Measurements from ENCODE around the gene CROCC2. TPM values are rescaled to one million over a fixed set of nuclear protein-coding genes. Genes with fewer than 3 reads are reported as not detected.

CROCC2 gene
- total and polyA plus RNA-seq, 2 of the 13 experiments (the other 11 are each of a cell fraction or from before 2014, with no cell fraction given) = not detected

DNA sequence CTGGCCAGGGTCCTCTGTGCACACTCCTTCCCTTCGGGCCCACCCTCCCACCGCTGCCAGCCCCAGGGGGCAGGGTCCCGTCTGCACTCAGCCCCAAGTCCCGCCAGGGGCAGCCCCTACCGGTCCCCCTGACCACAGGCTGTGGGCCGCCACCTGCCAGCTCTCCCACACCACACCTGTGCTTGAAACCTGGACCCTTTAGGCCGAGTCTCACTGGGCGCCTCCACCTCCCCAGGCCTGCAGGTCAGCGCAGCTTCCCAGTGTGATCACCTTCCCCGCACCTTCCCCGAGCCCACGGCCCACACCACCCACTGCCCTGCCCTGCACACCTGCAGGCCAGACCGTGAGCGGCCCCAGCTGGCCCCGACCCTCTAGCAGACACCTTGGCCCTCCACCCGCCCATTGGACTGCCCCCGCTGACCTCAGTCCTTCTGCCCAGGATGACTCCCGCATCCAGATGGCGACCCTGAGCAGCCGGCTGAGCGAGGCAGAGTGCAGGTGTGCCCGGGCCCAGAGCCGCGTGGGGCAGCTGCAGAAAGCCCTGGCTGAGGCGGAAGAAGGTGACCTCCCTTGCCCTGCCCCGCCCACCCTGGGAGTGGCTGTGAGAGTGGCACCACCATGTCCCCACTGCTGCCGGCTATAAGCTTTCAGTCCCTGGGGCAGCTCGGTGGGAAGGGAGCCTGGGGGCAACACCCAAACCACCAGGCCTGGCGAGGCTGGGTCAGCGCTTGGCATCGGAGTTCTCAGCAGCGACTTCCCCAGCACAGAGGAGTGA, 61.0 kb downstream of the CROCC2 start (continued):
- no peak for TF ChIP-seq TSC22D2 (CRISPR knock-in tag; IDR thresholded peaks at IDR 0.05; ENCODE audit: borderline replicate concordance)
- TF ChIP-seq ZNF670 (CRISPR knock-in tag; IDR thresholded peaks at IDR 0.05; ENCODE audit: borderline replicate concordance) = no peak
- TF ChIP-seq MTA1 (CRISPR knock-in tag; IDR thresholded peaks at IDR 0.05; ENCODE audit: borderline replicate concordance) = peak; percentile 63; the same call in 1 of the 2 replicates
- TF ChIP-seq ETV5 (CRISPR knock-in tag; IDR thresholded peaks at IDR 0.05; ENCODE audit: borderline replicate concordance) = no peak
- TF ChIP-seq ZNF607 (CRISPR knock-in tag; IDR thresholded peaks at IDR 0.05; ENCODE audit: borderline replicate concordance) = no peak
- TF ChIP-seq ZNF709 (CRISPR knock-in tag; IDR thresholded peaks at IDR 0.05) = no peak
- TF ChIP-seq CREM (IDR thresholded peaks at IDR 0.05) = no peak
- no peak for TF ChIP-seq CREM (CRISPR knock-in tag; IDR thresholded peaks at IDR 0.05)
- TF ChIP-seq KDM1A (CRISPR knock-in tag; IDR thresholded peaks at IDR 0.05) = no peak
- TF ChIP-seq, protein P1, sequence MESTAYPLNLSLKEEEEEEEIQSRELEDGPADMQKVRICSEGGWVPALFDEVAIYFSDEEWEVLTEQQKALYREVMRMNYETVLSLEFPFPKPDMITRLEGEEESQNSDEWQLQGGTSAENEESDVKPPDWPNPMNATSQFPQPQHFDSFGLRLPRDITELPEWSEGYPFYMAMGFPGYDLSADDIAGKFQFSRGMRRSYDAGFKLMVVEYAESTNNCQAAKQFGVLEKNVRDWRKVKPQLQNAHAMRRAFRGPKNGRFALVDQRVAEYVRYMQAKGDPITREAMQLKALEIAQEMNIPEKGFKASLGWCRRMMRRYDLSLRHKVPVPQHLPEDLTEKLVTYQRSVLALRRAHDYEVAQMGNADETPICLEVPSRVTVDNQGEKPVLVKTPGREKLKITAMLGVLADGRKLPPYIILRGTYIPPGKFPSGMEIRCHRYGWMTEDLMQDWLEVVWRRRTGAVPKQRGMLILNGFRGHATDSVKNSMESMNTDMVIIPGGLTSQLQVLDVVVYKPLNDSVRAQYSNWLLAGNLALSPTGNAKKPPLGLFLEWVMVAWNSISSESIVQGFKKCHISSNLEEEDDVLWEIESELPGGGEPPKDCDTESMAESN (CRISPR knock-in tag; conservative IDR thresholded peaks at IDR 0.05) = peak; percentile 24; the same call in 1 of the 2 replicates
- TF ChIP-seq SSRP1 (CRISPR knock-in tag; IDR thresholded peaks at IDR 0.05) = no peak
- TF ChIP-seq ZNF816 (CRISPR knock-in tag; IDR thresholded peaks at IDR 0.05; ENCODE audit: borderline replicate concordance) = no peak
- TF ChIP-seq KDM5A (IDR thresholded peaks at IDR 0.05; ENCODE audit: borderline replicate concordance, low read length) = no peak
- no peak for TF ChIP-seq STAT5B (CRISPR knock-in tag; IDR thresholded peaks at IDR 0.05)
- peak; percentile 66 for TF ChIP-seq ZMYM3 (CRISPR knock-in tag; IDR thresholded peaks at IDR 0.05)
- TF ChIP-seq SMARCE1 (IDR thresholded peaks at IDR 0.05; ENCODE audit: borderline replicate concordance) = no peak
- no peak for TF ChIP-seq RBM22 (optimal IDR thresholded peaks at IDR 0.05; ENCODE audit: low read length)
- no peak for TF ChIP-seq SCMH1 (CRISPR knock-in tag; IDR thresholded peaks at IDR 0.05; ENCODE audit: borderline replicate concordance)
- TF ChIP-seq BRCA1 (CRISPR knock-in tag; IDR thresholded peaks at IDR 0.05) = no peak
- TF ChIP-seq REPIN1 (CRISPR knock-in tag; IDR thresholded peaks at IDR 0.05; ENCODE audit: borderline replicate concordance, low read depth) = no peak
- TF ChIP-seq, protein P2, sequence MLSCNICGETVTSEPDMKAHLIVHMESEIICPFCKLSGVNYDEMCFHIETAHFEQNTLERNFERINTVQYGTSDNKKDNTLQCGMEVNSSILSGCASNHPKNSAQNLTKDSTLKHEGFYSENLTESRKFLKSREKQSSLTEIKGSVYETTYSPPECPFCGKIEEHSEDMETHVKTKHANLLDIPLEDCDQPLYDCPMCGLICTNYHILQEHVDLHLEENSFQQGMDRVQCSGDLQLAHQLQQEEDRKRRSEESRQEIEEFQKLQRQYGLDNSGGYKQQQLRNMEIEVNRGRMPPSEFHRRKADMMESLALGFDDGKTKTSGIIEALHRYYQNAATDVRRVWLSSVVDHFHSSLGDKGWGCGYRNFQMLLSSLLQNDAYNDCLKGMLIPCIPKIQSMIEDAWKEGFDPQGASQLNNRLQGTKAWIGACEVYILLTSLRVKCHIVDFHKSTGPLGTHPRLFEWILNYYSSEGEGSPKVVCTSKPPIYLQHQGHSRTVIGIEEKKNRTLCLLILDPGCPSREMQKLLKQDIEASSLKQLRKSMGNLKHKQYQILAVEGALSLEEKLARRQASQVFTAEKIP (CRISPR knock-in tag; IDR thresholded peaks at IDR 0.05; ENCODE audit: borderline replicate concordance) = no peak
- TF ChIP-seq ZFP36L2 (CRISPR knock-in tag; IDR thresholded peaks at IDR 0.05) = no peak
- peak; percentile 66 for TF ChIP-seq RBFOX2 (IDR thresholded peaks at IDR 0.05; ENCODE audit: low read depth, low read length)
- TF ChIP-seq, protein P3, sequence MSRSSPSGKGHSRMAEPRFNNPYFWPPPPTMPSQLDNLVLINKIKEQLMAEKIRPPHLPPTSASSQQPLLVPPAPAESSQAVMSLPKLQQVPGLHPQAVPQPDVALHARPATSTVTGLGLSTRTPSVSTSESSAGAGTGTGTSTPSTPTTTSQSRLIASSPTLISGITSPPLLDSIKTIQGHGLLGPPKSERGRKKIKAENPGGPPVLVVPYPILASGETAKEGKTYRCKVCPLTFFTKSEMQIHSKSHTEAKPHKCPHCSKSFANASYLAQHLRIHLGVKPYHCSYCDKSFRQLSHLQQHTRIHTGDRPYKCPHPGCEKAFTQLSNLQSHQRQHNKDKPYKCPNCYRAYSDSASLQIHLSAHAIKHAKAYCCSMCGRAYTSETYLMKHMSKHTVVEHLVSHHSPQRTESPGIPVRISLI (CRISPR knock-in tag; IDR thresholded peaks at IDR 0.05; ENCODE audit: borderline replicate concordance) = no peak
- TF ChIP-seq ZNF274 (CRISPR knock-in tag; IDR thresholded peaks at IDR 0.05) = peak; percentile 55; the same call in 1 of the 2 replicates
- TF ChIP-seq, protein P4, sequence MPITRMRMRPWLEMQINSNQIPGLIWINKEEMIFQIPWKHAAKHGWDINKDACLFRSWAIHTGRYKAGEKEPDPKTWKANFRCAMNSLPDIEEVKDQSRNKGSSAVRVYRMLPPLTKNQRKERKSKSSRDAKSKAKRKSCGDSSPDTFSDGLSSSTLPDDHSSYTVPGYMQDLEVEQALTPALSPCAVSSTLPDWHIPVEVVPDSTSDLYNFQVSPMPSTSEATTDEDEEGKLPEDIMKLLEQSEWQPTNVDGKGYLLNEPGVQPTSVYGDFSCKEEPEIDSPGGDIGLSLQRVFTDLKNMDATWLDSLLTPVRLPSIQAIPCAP (CRISPR knock-in tag; IDR thresholded peaks at IDR 0.05; ENCODE audit: low read depth) = no peak

All from HepG2 (cell line).